Measurements from ENCODE around the gene TIMMDC1.

TIMMDC1 gene

GRCh38 chr3:119530456-119530855 lies 32.1 kb downstream of the TIMMDC1 start:
- DNase-seq (ENCODE audit: low read depth), result no peak
- TF ChIP-seq MAX (IDR thresholded peaks at IDR 0.05; ENCODE audit: low read depth, low read length) (no peak), CTCF (IDR thresholded peaks at IDR 0.05; ENCODE audit: low read depth, low read length) (no peak), POLR2A (IDR thresholded peaks at IDR 0.05; ENCODE audit: extremely low read depth, insufficient read length) (no peak), MYC (IDR thresholded peaks at IDR 0.05; ENCODE audit: low read depth, low read length) (no peak)
- no peak overlapping the region for H3K4me3 ChIP-seq (ENCODE audit: low read depth, low read length)

GRCh38 chr3:119531151-119531550 lies 32.8 kb downstream of the TIMMDC1 start:
- TF ChIP-seq MYC (IDR thresholded peaks at IDR 0.05; ENCODE audit: low read depth, low read length) (no peak), POLR2A (IDR thresholded peaks at IDR 0.05; ENCODE audit: extremely low read depth, insufficient read length) (no peak), MAX (IDR thresholded peaks at IDR 0.05; ENCODE audit: low read depth, low read length) (no peak), CTCF (IDR thresholded peaks at IDR 0.05; ENCODE audit: low read depth, low read length) (no peak)
- no peak overlapping the region for H3K4me3 ChIP-seq (ENCODE audit: low read depth, low read length)
- no peak for DNase-seq (ENCODE audit: low read depth)

- TF ChIP-seq MAX (IDR thresholded peaks at IDR 0.05; ENCODE audit: low read depth, low read length), result no peak
- TF ChIP-seq MYC (IDR thresholded peaks at IDR 0.05; ENCODE audit: low read depth, low read length), result no peak
- TF ChIP-seq POLR2A (IDR thresholded peaks at IDR 0.05; ENCODE audit: extremely low read depth, insufficient read length), result no peak
- no peak for TF ChIP-seq CTCF (IDR thresholded peaks at IDR 0.05; ENCODE audit: low read depth, low read length)
- no peak overlapping the region for H3K4me3 ChIP-seq (ENCODE audit: low read depth, low read length)
These were observed 35.9 kb downstream of the TIMMDC1 start for GRCh38 chr3:119534296-119534695.

GRCh38 chr3:119536757-119537156 lies 38.4 kb downstream of the TIMMDC1 start:
- H3K4me3 ChIP-seq (ENCODE audit: low read depth, low read length), result no peak overlapping the region
- TF ChIP-seq MAX (IDR thresholded peaks at IDR 0.05; ENCODE audit: low read depth, low read length) (no peak), MYC (IDR thresholded peaks at IDR 0.05; ENCODE audit: low read depth, low read length) (no peak), CTCF (IDR thresholded peaks at IDR 0.05; ENCODE audit: low read depth, low read length) (no peak), POLR2A (IDR thresholded peaks at IDR 0.05; ENCODE audit: extremely low read depth, insufficient read length) (no peak)
- DNase-seq (ENCODE audit: low read depth), result no peak

More at GRCh38 chr3:119534296-119534695, 35.9 kb downstream of the TIMMDC1 start:
- no peak for DNase-seq (ENCODE audit: low read depth)

- DNase-seq (ENCODE audit: low read depth), result no peak
- H3K4me3 ChIP-seq (ENCODE audit: low read depth, low read length), result no peak overlapping the region
These were observed 40.4 kb downstream of the TIMMDC1 start for GRCh38 chr3:119538772-119539171.

More at GRCh38 chr3:119538772-119539171, 40.4 kb downstream of the TIMMDC1 start:
- TF ChIP-seq MAX (IDR thresholded peaks at IDR 0.05; ENCODE audit: low read depth, low read length) (no peak), MYC (IDR thresholded peaks at IDR 0.05; ENCODE audit: low read depth, low read length) (no peak), CTCF (IDR thresholded peaks at IDR 0.05; ENCODE audit: low read depth, low read length) (no peak), POLR2A (IDR thresholded peaks at IDR 0.05; ENCODE audit: extremely low read depth, insufficient read length) (no peak)

Measured in NB4 (cell line).